Keratinocyte (primary cell): ENCODE results near the gene ZSWIM6.

ENCODE experiments used
- EZH2 ChIP-seq: IDR thresholded peaks from one replicate; pipeline ENCODE4 v1.6.1; 2012; ENCODE audit warnings: inconsistent platforms, mild to moderate bottlenecking, low read length, moderate library complexity
- TF ChIP-seq, protein P1 (sequence below), 3 experiments: IDR thresholded peaks in 1 of 3; conservative IDR thresholded peaks in 1 of 3; optimal IDR thresholded peaks in 1 of 3; 2 replicates in 2 of 3; 3 replicates in 1 of 3; pipeline versions ENCODE3 to v1.5.1; 2011; ENCODE audit warnings: low read length in 3 of 3, mild to moderate bottlenecking in 3 of 3, moderate library complexity in 2 of 3, control low read depth in 1 of 3, inconsistent platforms in 1 of 3; ENCODE audit not compliant: insufficient read depth in 2 of 3; ENCODE audit errors: extremely low read depth in 1 of 3

DNA sequence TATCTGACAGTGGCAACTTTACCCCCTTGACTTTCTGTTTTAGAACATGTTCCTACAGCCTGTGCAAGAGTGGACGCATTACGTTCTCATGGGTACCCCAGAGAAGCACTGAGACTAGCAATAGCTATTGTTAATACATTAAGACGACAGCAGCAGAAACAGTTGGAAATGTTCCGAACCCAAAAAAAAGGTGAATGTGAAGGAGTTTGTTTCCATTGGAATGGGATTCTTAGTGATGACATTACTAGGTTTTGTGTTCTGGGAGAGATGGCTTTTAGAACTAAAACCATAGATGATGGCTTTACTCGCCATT, 194.1 kb downstream of the ZSWIM6 start:
- TF ChIP-seq, protein P1, sequence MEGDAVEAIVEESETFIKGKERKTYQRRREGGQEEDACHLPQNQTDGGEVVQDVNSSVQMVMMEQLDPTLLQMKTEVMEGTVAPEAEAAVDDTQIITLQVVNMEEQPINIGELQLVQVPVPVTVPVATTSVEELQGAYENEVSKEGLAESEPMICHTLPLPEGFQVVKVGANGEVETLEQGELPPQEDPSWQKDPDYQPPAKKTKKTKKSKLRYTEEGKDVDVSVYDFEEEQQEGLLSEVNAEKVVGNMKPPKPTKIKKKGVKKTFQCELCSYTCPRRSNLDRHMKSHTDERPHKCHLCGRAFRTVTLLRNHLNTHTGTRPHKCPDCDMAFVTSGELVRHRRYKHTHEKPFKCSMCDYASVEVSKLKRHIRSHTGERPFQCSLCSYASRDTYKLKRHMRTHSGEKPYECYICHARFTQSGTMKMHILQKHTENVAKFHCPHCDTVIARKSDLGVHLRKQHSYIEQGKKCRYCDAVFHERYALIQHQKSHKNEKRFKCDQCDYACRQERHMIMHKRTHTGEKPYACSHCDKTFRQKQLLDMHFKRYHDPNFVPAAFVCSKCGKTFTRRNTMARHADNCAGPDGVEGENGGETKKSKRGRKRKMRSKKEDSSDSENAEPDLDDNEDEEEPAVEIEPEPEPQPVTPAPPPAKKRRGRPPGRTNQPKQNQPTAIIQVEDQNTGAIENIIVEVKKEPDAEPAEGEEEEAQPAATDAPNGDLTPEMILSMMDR (optimal IDR thresholded peaks at IDR 0.05 in 1 of 3, IDR thresholded peaks at IDR 0.05 in 1 of 3, conservative IDR thresholded peaks at IDR 0.05 in 1 of 3; ENCODE audit: extremely low read depth in 1 of 3, insufficient read depth in 2 of 3, low read length in 3 of 3), result no peak
- no peak for TF ChIP-seq EZH2
